ENCODE data around the gene CABP1.

CABP1 gene

GRCh38 chr12:120642826-120643225, 2.4 kb downstream of the CABP1 start:
- TF ChIP-seq ZFX (IDR thresholded peaks at IDR 0.05) (no peak), CTCF (conservative IDR thresholded peaks at IDR 0.05) (no peak)
- no peak overlapping the region for H3K27ac ChIP-seq

GRCh38 chr12:120643574-120643973, 3.1 kb downstream of the CABP1 start:
- no peak overlapping the region for H3K27ac ChIP-seq
- no peak for TF ChIP-seq CTCF (conservative IDR thresholded peaks at IDR 0.05)
- TF ChIP-seq ZFX (IDR thresholded peaks at IDR 0.05) = no peak

GRCh38 chr12:120646044-120646443, 5.6 kb downstream of the CABP1 start:
- TF ChIP-seq CTCF (conservative IDR thresholded peaks at IDR 0.05) = no peak
- TF ChIP-seq ZFX (IDR thresholded peaks at IDR 0.05) = no peak
- no peak overlapping the region for H3K27ac ChIP-seq

- H3K27ac ChIP-seq = no peak overlapping the region
- TF ChIP-seq ZFX (IDR thresholded peaks at IDR 0.05) = no peak
- TF ChIP-seq CTCF (conservative IDR thresholded peaks at IDR 0.05) = no peak
Measured at GRCh38 chr12:120647375-120647755, 6.9 kb downstream of the CABP1 start.

GRCh38 chr12:120649442-120650232, 9.2 kb downstream of the CABP1 start:
- TF ChIP-seq ZFX (IDR thresholded peaks at IDR 0.05) = no peak
- peak; percentile 66 for TF ChIP-seq CTCF (conservative IDR thresholded peaks at IDR 0.05)
- H3K27ac ChIP-seq = no peak overlapping the region

GRCh38 chr12:120650233-120650690, 9.8 kb downstream of the CABP1 start:
- H3K27ac ChIP-seq = no peak overlapping the region
- no peak for TF ChIP-seq CTCF (conservative IDR thresholded peaks at IDR 0.05)

- TF ChIP-seq CTCF (conservative IDR thresholded peaks at IDR 0.05) = no peak
- no peak for TF ChIP-seq ZFX (IDR thresholded peaks at IDR 0.05)
- no peak overlapping the region for H3K27ac ChIP-seq
Measured at GRCh38 chr12:120651821-120652220, 11.4 kb downstream of the CABP1 start.

Data from C4-2B (cell line).